Right lobe of liver (tissue), 6 donors: ENCODE data around the gene TLE4. TPM values are rescaled to one million over a fixed set of nuclear protein-coding genes. Genes with fewer than 3 reads are reported as not detected.

ENCODE experiments used
- ATAC-seq, 4 donors: fragments of 200-7000 bp; cut with Tn5 transposase; one replicate each; pipeline ENCODE4 v1.9.1; 2020; ENCODE audit warnings: mild to moderate bottlenecking in 4 of 4, moderate library complexity in 4 of 4
- DNase-seq, 3 donors: peaks; one replicate each; pipeline ENCODE4 v3.0.0-alpha.2; 2020
- H3K27ac ChIP-seq, 3 donors: fragments of 200-600 bp; one replicate each; pipeline ENCODE4 v1.8.0; 2022
- H3K27me3 ChIP-seq, 2 donors: fragments of 200-600 bp; one replicate each; pipeline ENCODE4 v1.8.0; 2022
- H3K36me3 ChIP-seq, 4 donors: fragments of 200-600 bp; sonication (generic) in 1 of 4; one replicate each; pipeline versions ENCODE4 v1.5.1 to v1.8.0; 2017 to 2022; ENCODE audit warnings: control low read depth in 1 of 4
- H3K4me1 ChIP-seq, 4 donors: fragments of 200-600 bp; sonication (generic) in 1 of 4; one replicate each; pipeline versions ENCODE4 v1.5.1 to v1.8.0; 2017 to 2022; ENCODE audit warnings: control low read depth in 1 of 4
- H3K4me3 ChIP-seq, 3 donors: fragments of 200-600 bp; one replicate each; pipeline ENCODE4 v1.8.0; 2022
- H3K9me3 ChIP-seq, 4 donors: fragments of 200-600 bp; sonication (generic) in 1 of 4; one replicate each; pipeline versions ENCODE4 v1.5.1 to v1.8.0; 2017 to 2022; ENCODE audit warnings: control low read depth in 1 of 4
- POLR2A ChIP-seq: fragments of 450-650 bp; IDR thresholded peaks from one replicate; pipeline ENCODE4 v1.6.1; 2017; ENCODE audit warnings: antibody characterized with exemption, mild to moderate bottlenecking
- WGBS: methylation state at CpG from one replicate; pipeline ENCODE4 v1.1.6; 2018; ENCODE audit warnings: low coverage, low lambda C conversion rate; ENCODE audit not compliant: insufficient coverage; ENCODE audit errors: missing lambda C conversion rate; 5-methylcytosine and 5-hydroxymethylcytosine counted together
- intact Hi-C, 2 donors: fragments of 100-400 bp; cut with DNase I; formaldehyde crosslinking; loops; one replicate each; pipeline versions ENCODE4 v1.11.2 to v1.14.1; 2022
- total RNA-seq, 6 experiments: library from RNA; depleted of rRNA in 2 of 6; stranded (reverse); fragments of >200 nt in 2 of 6; fragmentation: NEBNext Ultra II Directional in 3 of 6; extraction: Animal tissue kit (Norgen Biotek cat#: 25700) in 3 of 6; gene quantifications; one replicate each; pipeline versions ENCODE4 v1.1.0 to v1.2.4, GENCODE V29; 2016 to 2023
- TF ChIP-seq, protein P1 (sequence below), 4 donors: fragments of 200-600 bp in 3 of 4; fragments of 450-650 bp in 1 of 4; IDR thresholded peaks; one replicate each; pipeline versions ENCODE4 v1.5.1 to v1.8.0; 2016 to 2022; ENCODE audit warnings: antibody characterized with exemption in 4 of 4, mild to moderate bottlenecking in 2 of 4
- donor health status: DM: no; HTN: yes; CAD: no.
- donor health status: DM: no; HTN: no; CAD: no.
- donor health status: DM: no; HTN: no; CAD: no.
- donor health status: DM: no; HTN: yes; CAD: no.
- donor health status: DM: no; HTN: yes; CAD: no.

The TLE4 gene
- total RNA-seq, 6 experiments from 2014 or later, result 2.9 to 8.3 (median 5.7) TPM

DNA sequence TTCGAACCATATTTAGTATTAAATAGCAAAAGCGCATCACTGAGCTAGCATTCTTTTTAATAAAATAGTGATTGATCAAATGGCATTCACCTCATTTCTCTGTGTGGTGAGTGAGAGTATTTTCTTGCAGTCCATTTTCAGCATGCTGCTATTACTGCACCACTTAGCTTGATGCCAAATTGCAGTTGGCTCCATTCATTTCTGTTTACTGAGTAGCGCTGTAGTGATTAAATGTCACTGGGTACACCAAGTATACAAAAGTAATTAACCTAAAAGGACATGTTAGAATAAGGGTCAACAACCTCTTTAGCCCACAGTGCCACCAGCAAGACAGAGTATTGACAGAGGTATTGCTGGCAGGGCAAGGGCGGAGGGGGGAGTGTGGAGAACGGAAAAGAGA lies 122.0 kb downstream of the TLE4 start:
- TF ChIP-seq POLR2A, result no peak
- H3K36me3 ChIP-seq, result no peaks in the 10 kb centered on the region
- no peak for ATAC-seq
- no peaks in the 10 kb centered on the region for H3K27me3 ChIP-seq
- intact Hi-C loops, result no loop called here
- H3K4me3 ChIP-seq, result no peak overlapping the region
- WGBS, result 72% methylated on average over 5 of the region's 5 CpGs
- DNase-seq, result no peak
- H3K9me3 ChIP-seq, result no peaks in the 10 kb centered on the region
- no peak overlapping the region for H3K27ac ChIP-seq
- no peaks in the 10 kb centered on the region for H3K4me1 ChIP-seq

DNA sequence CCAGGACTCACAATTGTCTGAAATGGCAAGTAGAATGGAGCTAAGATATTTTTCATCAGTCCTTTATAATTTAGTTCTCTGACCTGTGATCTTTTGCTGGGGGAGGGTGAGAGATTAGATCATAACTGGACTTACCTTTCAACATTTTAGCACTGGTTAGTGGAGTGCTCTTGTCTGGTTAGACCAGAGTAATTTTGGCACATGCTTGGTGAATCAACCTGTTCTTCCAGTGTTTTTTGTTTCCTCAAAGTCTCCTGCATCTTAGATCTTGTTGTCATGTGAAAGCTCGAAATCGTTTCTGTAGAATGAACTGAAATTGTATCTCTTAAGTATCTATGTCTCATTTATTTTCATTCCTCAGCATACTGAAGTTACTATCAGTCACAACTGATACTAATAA lies 122.4 kb downstream of the TLE4 start:
- intact Hi-C loops, result no loop called here

DNA sequence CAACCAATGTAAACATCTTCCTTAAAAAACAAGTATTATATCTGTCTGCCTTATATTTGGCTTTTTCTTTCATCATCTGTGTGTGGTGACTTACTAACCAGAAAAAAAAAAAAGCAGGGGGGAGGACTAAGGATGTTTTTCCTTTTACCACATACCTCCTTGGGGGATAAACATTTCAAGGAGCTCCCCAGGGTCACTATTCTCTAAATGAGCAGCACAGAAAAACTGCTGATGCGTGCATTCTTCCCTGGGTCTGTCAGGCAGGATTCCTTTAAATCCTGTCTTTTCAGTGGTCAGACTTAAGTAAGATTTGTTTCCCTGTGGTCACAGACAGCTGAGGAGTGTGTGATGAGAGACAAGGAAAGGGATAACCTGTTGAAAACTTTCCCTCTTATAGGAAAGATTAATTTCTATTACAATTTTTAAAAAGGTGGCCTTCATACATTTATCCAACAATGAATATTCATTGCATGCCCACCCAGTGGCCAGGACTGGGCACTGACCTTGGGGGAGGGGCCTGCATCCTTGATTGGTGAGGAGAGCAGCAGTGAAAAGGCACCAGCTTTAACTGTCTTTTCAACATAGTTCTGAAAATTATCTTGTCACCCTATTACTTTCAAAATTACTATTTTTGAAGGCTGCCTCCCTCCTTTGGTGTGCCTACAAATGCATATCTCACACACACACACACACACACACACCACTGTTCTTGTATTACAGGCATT lies 123.1 kb downstream of the TLE4 start:
- intact Hi-C loops, result no loop called here

More for the DNA sequence above, 122.4 kb downstream of the TLE4 start:
- H3K27me3 ChIP-seq, result no peaks in the 10 kb centered on the region
- no peaks in the 10 kb centered on the region for H3K36me3 ChIP-seq
- no peak for ATAC-seq
- WGBS, result 90% methylated on average over 2 of the region's 2 CpGs
- H3K4me1 ChIP-seq, result no peaks in the 10 kb centered on the region
- H3K27ac ChIP-seq, result no peak overlapping the region
- no peak for TF ChIP-seq POLR2A
- TF ChIP-seq, protein P1, sequence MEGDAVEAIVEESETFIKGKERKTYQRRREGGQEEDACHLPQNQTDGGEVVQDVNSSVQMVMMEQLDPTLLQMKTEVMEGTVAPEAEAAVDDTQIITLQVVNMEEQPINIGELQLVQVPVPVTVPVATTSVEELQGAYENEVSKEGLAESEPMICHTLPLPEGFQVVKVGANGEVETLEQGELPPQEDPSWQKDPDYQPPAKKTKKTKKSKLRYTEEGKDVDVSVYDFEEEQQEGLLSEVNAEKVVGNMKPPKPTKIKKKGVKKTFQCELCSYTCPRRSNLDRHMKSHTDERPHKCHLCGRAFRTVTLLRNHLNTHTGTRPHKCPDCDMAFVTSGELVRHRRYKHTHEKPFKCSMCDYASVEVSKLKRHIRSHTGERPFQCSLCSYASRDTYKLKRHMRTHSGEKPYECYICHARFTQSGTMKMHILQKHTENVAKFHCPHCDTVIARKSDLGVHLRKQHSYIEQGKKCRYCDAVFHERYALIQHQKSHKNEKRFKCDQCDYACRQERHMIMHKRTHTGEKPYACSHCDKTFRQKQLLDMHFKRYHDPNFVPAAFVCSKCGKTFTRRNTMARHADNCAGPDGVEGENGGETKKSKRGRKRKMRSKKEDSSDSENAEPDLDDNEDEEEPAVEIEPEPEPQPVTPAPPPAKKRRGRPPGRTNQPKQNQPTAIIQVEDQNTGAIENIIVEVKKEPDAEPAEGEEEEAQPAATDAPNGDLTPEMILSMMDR (IDR thresholded peaks at IDR 0.05), result no peak
- H3K4me3 ChIP-seq, result no peak overlapping the region
- DNase-seq, result no peak
- H3K9me3 ChIP-seq, result no peaks in the 10 kb centered on the region

DNA sequence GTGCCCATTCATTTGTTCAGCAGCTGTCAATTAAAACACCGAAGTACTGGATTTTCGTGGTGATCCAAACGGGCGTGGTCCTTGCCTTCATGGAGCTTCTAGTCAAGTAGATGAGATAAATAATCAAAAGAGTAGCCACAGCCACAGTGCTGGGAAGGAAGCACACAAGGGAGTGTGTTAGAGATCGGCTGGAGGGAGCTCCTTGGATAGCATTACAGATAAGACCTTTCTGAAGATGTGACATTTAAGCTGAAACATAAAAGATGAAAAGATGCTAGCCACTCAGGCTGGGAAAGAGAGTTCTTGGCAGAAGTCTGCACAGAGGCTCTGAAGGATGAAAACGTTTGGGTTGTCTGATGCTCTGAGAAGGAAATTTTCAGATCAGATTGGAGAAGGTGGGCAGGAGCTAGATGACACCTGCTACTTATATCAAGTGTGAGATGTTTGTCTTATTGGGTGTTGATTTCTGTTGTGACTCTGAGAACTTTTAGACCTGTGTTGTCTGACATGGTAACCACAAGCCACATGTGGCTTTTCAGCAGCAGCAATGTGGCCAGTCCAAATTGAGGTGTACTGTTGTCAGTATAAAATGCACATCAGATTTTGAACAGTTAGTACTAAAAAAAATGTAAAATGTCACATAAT lies 123.9 kb downstream of the TLE4 start:
- no peaks in the 10 kb centered on the region for H3K9me3 ChIP-seq
- TF ChIP-seq, protein P1 (IDR thresholded peaks at IDR 0.05), result no peak
- ATAC-seq, result no peak

More for the DNA sequence above, 123.1 kb downstream of the TLE4 start:
- WGBS, result 78% methylated on average over 1 of the region's 1 CpG
- DNase-seq (no peak), ATAC-seq (no peak)
- Histone ChIP-seq H3K4me3 (no peak overlapping the region), H3K9me3 (no peaks in the 10 kb centered on the region), H3K27me3 (no peaks in the 10 kb centered on the region), H3K27ac (no peak overlapping the region), H3K36me3 (no peaks in the 10 kb centered on the region), H3K4me1 (no peaks in the 10 kb centered on the region)
- TF ChIP-seq, protein P1 (IDR thresholded peaks at IDR 0.05), result no peak
- no peak for TF ChIP-seq POLR2A

DNA sequence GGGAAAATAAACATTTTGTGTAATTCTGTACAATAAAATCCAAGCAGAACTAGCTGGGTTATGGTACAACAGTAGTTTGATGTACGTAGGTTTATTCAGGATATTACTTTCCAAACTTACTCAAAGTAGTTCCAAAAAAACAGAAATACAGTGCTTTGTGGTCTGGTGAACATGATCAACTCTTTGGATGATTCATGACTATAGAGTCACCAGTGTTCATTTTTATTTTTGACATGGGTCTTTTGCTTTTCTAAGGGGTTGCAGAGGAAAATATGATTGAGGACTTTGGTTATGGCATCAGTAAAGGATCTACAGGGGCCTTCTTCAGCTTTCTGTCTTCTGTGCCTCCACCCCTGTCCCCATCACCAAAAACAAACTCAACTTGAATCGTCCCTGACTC lies 127.2 kb downstream of the TLE4 start:
- Histone ChIP-seq H3K27me3 (no peaks in the 10 kb centered on the region), H3K27ac (no peak overlapping the region), H3K36me3 (no peaks in the 10 kb centered on the region), H3K9me3 (no peaks in the 10 kb centered on the region), H3K4me1 (no peaks in the 10 kb centered on the region), H3K4me3 (no peak overlapping the region)
- TF ChIP-seq POLR2A, result no peak
- TF ChIP-seq, protein P1 (IDR thresholded peaks at IDR 0.05), result no peak
- ATAC-seq (no peak), DNase-seq (no peak)
- intact Hi-C loops, result no loop called here
- 88% methylated on average over 2 of the region's 2 CpGs for WGBS

More for the DNA sequence above, 123.9 kb downstream of the TLE4 start:
- Histone ChIP-seq H3K27ac (no peak overlapping the region), H3K4me3 (no peak overlapping the region), H3K4me1 (no peaks in the 10 kb centered on the region), H3K36me3 (no peaks in the 10 kb centered on the region), H3K27me3 (no peaks in the 10 kb centered on the region)
- intact Hi-C loops, result no loop called here
- DNase-seq, result no peak
- 82% methylated on average over 6 of the region's 6 CpGs for WGBS
